HepG2 (cell line): ENCODE measurements around the gene ACSF3. TPM values are rescaled to one million over a fixed set of nuclear protein-coding genes. Genes with fewer than 3 reads are reported as not detected.

ENCODE experiments used
- AKNA ChIP-seq: sonication (generic); formaldehyde crosslinking; IDR thresholded peaks from 2 replicates; pipeline ENCODE4 v1.4.0; 2020; ENCODE audit warnings: missing genetic modification reagents, borderline replicate concordance
- ARHGAP35 ChIP-seq: sonication (generic); formaldehyde crosslinking; IDR thresholded peaks from 2 replicates; pipeline ENCODE4 v1.9.0; 2022; ENCODE audit warnings: mild to moderate bottlenecking, inconsistent platforms, moderate library complexity, missing genetic modification reagents, borderline replicate concordance
- ATM ChIP-seq: fragments of 450-650 bp; IDR thresholded peaks from 2 replicates; pipeline ENCODE4 v1.7.1; 2017; ENCODE audit warnings: mild to moderate bottlenecking, borderline replicate concordance
- FOSL2 ChIP-seq: sonication (generic); formaldehyde crosslinking; IDR thresholded peaks from 2 replicates; pipeline ENCODE4 v1.4.0; 2020; ENCODE audit warnings: missing genetic modification reagents
- FUBP1 ChIP-seq: sonication (generic); formaldehyde crosslinking; IDR thresholded peaks from 2 replicates; pipeline ENCODE4 v1.5.1; 2020; ENCODE audit warnings: missing genetic modification reagents, mild to moderate bottlenecking, borderline replicate concordance
- HHEX ChIP-seq: IDR thresholded peaks from 2 replicates; pipeline ENCODE4 v1.6.1; 2016; ENCODE audit warnings: control low read depth
- MAFK ChIP-seq, 2 experiments: IDR thresholded peaks in 1 of 2; conservative IDR thresholded peaks in 1 of 2; 2 replicates each; pipeline ENCODE4 v1.6.1; 2011; ENCODE audit warnings: improper control_type of control experiment in 2 of 2, low read length in 2 of 2
- MLLT10 ChIP-seq: sonication (generic); formaldehyde crosslinking; IDR thresholded peaks from 2 replicates; pipeline ENCODE4 v1.4.0; 2020; ENCODE audit warnings: missing genetic modification reagents
- MYNN ChIP-seq: sonication (generic); formaldehyde crosslinking; IDR thresholded peaks from 2 replicates; pipeline ENCODE4 v1.4.0; 2020; ENCODE audit warnings: mild to moderate bottlenecking, low read depth, missing genetic modification reagents
- PITX1 ChIP-seq: sonication (generic); formaldehyde crosslinking; IDR thresholded peaks from 2 replicates; pipeline ENCODE4 v1.5.1; 2020; ENCODE audit warnings: mild to moderate bottlenecking, missing genetic modification reagents
- RNF2 ChIP-seq: fragments of 450-650 bp; conservative IDR thresholded peaks from 2 replicates; pipeline ENCODE4 v1.6.1; 2016; ENCODE audit warnings: low read depth
- TAF1 ChIP-seq: sonication (generic); formaldehyde crosslinking; IDR thresholded peaks from 2 replicates; pipeline ENCODE4 v1.4.0; 2020; ENCODE audit warnings: missing genetic modification reagents
- YY1 ChIP-seq: IDR thresholded peaks from 2 replicates; pipeline ENCODE4 v1.6.1; 2011; ENCODE audit warnings: low read length, low read depth, moderate library complexity, mild to moderate bottlenecking; ENCODE audit not compliant: insufficient read depth, insufficient replicate concordance
- ZNF136 ChIP-seq: sonication (generic); formaldehyde crosslinking; IDR thresholded peaks from 2 replicates; pipeline ENCODE4 v1.8.1; 2022; ENCODE audit warnings: low read depth, mild to moderate bottlenecking, moderate library complexity, missing genetic modification reagents
- ZNF235 ChIP-seq: sonication (generic); formaldehyde crosslinking; IDR thresholded peaks from 2 replicates; pipeline ENCODE4 v1.8.1; 2023; ENCODE audit warnings: mild to moderate bottlenecking, missing genetic modification reagents, borderline replicate concordance
- ZNF567 ChIP-seq: sonication (generic); formaldehyde crosslinking; IDR thresholded peaks from 2 replicates; pipeline ENCODE4 v1.8.1; 2023; ENCODE audit warnings: mild to moderate bottlenecking, missing genetic modification reagents, borderline replicate concordance
- ZNF614 ChIP-seq: IDR thresholded peaks from 2 replicates; pipeline ENCODE4 v1.6.1; 2018; ENCODE audit warnings: missing biosample characterization, missing genetic modification reagents, inconsistent platforms, borderline replicate concordance
- ZNF761 ChIP-seq: sonication (generic); formaldehyde crosslinking; conservative IDR thresholded peaks from 2 replicates; pipeline ENCODE4 v1.4.0; 2020; ENCODE audit warnings: mild to moderate bottlenecking, missing genetic modification reagents
- ZNF83 ChIP-seq: sonication (generic); formaldehyde crosslinking; IDR thresholded peaks from 2 replicates; pipeline ENCODE4 v1.4.0; 2020; ENCODE audit warnings: missing genetic modification reagents, mild to moderate bottlenecking, borderline replicate concordance
- polyA plus RNA-seq, 8 experiments: library from polyadenylated mRNA; depleted of rRNA in 3 of 8; stranded (reverse) in 7 of 8; unstranded in 1 of 8; fragments of >200 nt; fragmentation: Illumina TruSeq in 4 of 8; extraction: Trizol in 4 of 8; gene quantifications; 2 replicates each; pipeline versions ENCODE4 v1.2.1 to v1.2.3, GENCODE V29; 2011 to 2016; ENCODE audit warnings: low read depth in 4 of 8, missing spikeins in 1 of 8, mixed read lengths in 1 of 8; ENCODE audit not compliant: insufficient read depth in 1 of 8
- total RNA-seq, 5 experiments: library from RNA; depleted of rRNA; stranded (reverse); fragments of >200 nt; fragmentation: Illumina TruSeq; extraction: Trizol; gene quantifications; 2 replicates each; pipeline ENCODE4 v1.2.3, GENCODE V29; 2016; ENCODE audit warnings: low read depth in 1 of 5
- TF ChIP-seq, protein P1 (sequence below): fragments of 450-650 bp; IDR thresholded peaks from 2 replicates; pipeline ENCODE4 v1.6.1; 2017

ACSF3 gene
- total and polyA plus RNA-seq, 2 of the 13 experiments (the other 11 are each of a cell fraction or from before 2014, with no cell fraction given), result 14.9 to 30.6 TPM

DNA sequence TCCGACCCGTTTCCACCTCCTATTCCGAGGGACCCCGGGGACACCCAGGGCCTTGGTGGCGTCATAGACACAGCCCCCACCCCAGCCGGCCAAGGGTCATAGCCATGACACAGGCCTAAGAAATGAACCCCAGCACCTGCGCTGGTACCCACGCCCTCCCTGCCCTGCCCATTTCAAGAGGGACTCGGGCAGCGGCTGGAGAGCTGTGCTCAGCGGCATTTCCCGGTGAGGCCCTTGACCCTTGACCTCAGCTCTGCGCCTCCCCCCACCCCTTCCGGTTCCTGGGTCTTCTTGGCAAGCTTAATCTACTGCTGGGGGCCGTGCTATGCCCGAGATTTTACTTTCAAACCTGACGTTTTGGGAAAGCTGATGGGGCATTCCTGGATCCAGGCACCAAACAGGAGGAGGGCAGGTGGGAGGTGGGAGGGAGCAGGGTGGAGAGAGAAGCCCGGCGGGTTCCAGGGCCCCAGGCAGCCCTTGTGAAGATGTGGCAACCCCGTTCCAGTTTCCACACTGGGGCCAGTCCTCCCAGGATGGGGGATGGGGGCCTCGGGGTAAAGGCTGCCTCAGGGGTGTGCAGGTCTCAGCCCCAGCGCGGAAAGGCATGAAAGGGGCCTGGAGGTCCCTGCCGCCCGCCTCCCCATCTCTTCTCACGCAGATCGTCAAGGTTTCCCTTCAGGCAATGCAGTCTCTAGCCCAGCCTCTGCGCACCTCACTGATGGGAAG is 106.6 kb downstream of the ACSF3 start, which contains the start of gene SLC22A31 (continued):
- TF ChIP-seq FUBP1, result no peak
- TF ChIP-seq ZNF614 (CRISPR knock-in tag), result no peak
- TF ChIP-seq TAF1 (CRISPR knock-in tag), result no peak; the same call in 1 of the 2 replicates
- TF ChIP-seq, protein P1, sequence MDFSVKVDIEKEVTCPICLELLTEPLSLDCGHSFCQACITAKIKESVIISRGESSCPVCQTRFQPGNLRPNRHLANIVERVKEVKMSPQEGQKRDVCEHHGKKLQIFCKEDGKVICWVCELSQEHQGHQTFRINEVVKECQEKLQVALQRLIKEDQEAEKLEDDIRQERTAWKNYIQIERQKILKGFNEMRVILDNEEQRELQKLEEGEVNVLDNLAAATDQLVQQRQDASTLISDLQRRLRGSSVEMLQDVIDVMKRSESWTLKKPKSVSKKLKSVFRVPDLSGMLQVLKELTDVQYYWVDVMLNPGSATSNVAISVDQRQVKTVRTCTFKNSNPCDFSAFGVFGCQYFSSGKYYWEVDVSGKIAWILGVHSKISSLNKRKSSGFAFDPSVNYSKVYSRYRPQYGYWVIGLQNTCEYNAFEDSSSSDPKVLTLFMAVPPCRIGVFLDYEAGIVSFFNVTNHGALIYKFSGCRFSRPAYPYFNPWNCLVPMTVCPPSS, result no peak
- 0 out of 2 replicates have a peak, but pooled peaks have one; percentile 11 for TF ChIP-seq ARHGAP35
- TF ChIP-seq ZNF136, result no peak
- TF ChIP-seq AKNA (CRISPR knock-in tag), result no peak
- TF ChIP-seq FOSL2 (CRISPR knock-in tag), result peak; percentile 24; the same call in 1 of the 2 replicates
- no peak for TF ChIP-seq ATM
- peak; percentile 59 for TF ChIP-seq YY1
- no peak for TF ChIP-seq MLLT10 (CRISPR knock-in tag)
- 0 out of 2 replicates have a peak, but pooled peaks have one; percentile 77 for TF ChIP-seq ZNF567 (CRISPR knock-in tag)
- 0 out of 2 replicates have a peak, but pooled peaks have one; percentile 49 for TF ChIP-seq ZNF235
- TF ChIP-seq HHEX (CRISPR knock-in tag), result 0 out of 2 replicates have a peak, but pooled peaks have one; percentile 9
- peak; percentile 81; the same call in 1 of the 2 replicates for TF ChIP-seq ZNF761
- peak; percentile 80 for TF ChIP-seq PITX1 (CRISPR knock-in tag)
- no peak for TF ChIP-seq ZNF83 (CRISPR knock-in tag)
- no peak for TF ChIP-seq MYNN
- no peak for TF ChIP-seq RNF2
- 0 out of 4 replicates have a peak, but pooled peaks of 1 of the 2 experiments have one; percentile 0 for TF ChIP-seq MAFK (conservative IDR thresholded peaks at IDR 0.05 in 1 of 2, IDR thresholded peaks at IDR 0.05 in 1 of 2; ENCODE audit: low read length in 2 of 2)
